HG02642 (cell line): ENCODE results near the gene COBL.
A peak's percentile ranks its signal among the peaks of the same experiment; 100 is the strongest.

Experiments
- ATAC-seq: cut with Tn5 transposase; IDR thresholded peaks from one replicate; pipeline ENCODE4 v1.9.1; 2021; ENCODE audit warnings: mild to moderate bottlenecking; ENCODE audit not compliant: unreplicated experiment, poor library complexity

Gene COBL

DNA sequence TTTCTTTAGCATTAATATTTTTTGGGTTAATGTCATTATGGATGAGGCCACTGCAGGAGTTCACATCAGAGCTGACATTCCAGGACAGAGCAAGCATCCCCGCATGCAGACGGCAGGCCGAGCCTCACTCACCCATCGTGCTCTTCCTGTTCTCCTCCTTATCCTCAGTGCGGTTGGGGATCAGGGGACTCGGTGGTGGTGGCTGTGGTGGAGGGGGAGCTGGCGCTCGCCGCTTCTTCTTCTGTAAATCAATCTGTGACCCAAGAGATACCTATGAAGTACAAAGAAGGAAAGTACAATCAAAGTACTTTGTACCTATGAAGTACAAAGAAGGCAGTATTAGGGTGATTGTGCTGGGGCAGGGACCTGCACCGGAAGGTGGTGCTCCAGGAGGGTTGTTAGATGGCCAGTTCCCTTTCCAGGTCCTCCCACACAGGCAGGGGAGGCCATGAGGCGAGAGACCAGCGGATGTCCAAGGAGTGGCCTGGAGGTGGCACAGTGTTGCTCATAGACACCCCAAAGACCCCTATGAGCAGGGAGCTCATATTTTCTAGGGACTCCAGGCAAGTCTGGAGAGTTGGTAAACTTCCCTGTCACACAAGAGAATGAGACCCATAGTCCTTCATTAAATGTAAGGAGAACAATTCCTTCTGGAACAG, 231.4 kb downstream of the COBL start:
- ATAC-seq, result no peak

DNA sequence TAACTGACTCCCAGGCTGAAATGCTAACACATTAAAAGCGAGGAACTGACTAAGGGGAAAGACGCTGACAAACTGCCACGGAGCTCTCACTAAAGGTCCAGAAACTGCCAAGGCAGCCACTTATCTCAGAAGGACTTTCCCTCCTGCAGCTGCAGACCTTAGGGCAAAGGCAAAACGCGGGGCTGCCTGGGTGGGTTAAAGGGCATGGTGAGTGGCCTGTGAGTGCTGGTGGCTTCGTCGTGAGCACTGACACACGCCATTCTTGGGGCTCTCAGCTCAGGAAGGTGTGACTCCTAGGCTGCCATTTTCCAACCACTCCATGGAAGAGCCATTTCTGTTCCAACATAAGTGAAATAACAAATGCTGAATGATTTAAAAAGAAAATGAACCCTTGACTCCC, 232.5 kb downstream of the COBL start:
- no peak for ATAC-seq

DNA sequence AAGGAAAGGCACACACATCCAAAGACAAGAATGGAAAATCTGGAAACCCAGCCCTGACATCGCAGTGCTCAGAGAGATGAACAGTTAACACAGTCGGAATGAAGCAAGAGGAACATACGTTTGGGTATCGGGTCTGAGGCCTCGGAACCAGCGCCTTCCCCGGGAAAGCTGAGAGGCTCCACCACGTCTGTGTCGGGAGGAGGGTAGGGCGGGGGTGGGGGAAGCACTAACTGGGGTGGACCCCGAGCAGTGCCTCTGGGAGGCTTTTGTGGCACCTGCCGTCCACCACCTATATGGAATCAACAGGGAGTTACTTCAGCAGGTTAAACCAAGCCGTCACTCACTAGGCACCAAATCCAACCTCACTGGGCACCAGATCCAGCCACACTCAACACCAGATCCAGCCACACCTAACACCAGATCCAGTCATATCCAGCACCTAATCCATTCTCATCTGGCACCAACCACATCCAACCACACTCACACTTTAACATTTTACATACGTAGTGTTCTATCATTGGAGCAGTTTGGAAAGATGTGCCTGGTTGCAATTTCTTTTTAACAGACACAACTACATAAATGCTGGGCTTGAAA, 233.6 kb downstream of the COBL start:
- no peak for ATAC-seq

DNA sequence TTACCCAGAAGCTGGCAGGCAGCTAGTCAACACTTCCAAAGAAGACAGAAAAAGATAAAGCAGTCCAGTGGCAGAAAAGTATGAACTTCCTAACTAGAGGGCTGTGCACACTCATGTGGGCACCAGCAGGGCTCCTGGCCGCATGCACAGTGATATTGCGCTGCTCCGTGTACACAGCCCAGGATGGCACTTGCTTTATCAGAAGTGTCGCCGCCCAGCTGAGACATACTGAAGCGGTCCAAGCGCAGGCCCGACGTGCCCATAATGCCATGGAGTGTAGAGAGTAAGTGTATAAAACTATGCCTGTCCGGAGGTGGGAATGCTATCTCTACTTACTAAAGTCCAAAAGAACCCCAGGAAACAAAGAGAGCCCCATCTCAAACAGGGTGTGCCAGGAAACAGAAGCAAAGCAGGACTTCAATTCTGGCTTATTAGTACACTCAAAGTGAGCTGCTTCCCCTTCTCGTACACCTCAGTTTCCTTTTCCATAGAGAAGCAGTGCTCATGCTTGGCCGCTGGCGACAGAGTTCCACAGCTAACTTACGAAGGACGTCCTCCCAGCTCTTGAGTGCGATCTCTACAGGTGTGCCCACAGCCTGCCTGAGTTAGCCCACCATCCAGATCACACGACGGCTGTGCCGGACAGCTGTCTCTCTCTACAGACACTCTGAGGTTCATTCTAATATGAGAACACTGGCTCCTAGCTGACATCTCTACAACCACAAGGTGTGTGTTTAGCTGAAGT, 234.3 kb downstream of the COBL start:
- ATAC-seq, result no peak

DNA sequence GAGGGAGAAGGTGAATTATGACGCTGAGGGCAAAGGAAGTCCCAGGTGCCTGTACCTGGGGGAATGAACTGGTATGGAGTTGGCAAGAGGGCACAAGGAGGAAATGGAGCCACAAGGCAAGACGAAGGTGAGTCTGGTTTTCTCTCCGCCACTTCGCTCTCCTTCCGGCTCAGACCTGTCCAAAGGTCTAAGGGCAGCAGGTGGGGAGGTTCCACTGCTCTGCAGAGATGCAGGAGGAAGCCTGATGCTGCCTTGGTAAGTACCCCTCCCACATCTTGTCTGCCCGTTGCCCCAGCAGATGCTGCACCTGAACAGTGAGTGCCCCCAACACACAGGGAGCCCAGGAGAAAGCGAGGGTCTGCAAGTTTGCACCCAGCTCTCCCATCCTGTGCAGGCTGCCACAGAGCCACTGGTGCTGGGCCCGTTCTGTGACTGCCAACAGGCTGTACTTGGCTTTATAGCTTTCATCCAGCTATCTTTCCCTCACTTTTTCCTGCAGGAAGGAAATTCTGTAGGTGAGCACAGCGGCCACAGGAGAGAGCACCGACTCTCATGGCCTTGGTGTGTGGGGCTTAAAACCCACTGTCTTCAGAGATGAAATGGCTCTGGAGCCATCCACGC, 235.2 kb downstream of the COBL start:
- ATAC-seq, result no peak

DNA sequence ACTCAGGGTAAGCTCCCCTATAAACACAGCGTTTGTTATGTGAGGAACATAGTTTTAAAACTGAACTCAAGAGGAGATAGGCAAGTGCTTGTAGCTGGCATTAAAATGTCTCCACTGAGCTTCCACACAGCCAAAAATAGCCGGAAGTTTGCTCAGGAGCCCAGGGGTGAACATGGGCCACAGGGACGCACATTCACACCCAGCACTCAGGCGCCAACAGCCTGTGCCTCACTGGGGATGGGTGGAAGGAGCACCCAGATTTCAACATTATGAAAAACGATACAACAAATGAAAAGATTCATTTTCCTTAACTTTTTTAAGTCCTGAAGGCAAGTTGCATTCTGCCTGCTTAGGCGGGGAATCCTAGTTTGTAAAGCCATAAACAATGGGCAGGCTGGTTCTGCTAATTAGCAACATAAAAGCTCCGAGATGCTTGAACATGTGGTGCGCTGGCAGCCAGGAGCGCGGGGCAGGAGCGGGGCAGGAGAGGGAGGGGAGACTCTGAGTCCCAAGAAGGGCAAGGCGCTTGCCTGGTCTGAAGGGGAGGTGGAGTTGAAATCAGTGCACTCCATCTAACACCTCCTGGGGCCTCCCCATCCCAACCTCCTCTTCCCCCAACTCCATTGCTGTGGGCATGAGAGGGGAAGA, 235.9 kb downstream of the COBL start:
- ATAC-seq, result no peak

DNA sequence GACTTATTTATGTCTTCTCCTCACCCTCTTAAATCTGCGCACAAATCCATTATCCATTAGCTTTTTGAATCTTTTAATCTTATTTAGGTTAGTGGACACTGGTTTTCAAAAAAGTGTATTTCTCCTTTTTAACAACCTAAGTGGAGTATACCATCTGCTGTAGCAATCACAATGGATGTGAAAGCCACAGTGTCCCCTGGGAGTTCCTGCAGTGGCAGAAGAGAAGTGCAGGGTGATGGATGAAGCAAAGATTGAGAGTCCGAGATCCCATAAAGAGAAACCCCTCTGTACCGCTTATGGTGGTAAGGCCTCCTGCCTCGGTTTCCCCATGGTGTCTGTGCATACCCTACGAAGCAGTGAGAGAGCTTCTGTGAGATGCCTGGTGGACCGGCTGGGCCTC, 236.4 kb downstream of the COBL start:
- no peak for ATAC-seq

DNA sequence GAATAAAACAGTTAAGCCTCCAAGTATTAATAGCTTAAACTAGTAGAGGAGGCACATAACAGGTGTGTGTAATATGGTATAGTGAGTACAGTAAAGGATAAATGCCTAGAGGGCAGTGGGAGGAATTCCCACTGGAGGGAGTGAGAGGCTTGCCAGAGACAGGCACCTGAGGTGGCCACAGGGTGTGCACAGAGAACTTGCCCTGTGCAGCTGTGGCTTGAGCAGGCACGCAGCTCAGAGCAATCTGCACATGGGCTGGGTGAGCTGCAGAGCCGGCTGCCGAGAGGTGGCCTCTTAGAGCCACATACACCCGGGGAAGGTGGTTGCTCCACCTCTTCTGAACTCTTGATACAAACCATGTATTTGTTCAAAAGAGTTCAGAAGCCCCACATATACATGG, 237.1 kb downstream of the COBL start:
- ATAC-seq, result no peak

DNA sequence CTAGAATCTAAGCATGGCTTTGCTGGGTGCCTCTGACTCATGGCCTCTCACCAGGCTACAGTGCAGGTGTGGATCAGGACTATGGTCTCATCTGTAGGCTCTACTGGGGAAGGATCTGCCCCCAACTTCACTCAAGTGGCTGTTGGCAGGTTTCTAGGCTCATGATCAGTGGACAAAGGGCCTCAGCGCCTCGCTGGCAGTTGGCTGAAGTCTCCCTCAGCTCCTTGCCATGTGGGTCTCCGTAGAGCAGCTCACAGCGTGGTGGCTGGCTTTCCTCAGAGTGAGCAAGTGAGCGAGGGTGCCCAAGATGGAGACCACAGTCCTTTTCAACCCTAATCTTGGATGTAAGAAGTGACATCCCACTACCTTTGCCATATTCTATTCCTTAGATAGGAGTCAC, 238.0 kb downstream of the COBL start:
- ATAC-seq, result no peak

DNA sequence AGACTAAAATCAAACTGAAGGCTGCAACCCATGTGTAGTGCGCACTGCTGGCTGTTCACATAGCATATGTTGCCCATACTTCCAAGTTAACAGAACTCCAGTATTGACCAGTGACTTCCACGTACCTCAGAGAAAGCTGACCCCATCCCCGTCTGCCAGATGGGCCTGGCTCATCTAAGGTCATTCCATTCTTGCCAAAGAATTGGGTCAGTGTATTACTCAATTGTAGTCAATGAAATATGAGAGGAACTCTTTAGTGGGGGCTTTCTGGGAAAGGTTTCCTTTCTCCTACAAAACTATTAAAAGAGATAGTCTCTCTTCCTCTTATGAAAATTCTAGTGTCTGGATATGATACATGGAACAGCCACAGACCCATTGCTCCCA, 238.6 kb downstream of the COBL start:
- ATAC-seq, result no peak

DNA sequence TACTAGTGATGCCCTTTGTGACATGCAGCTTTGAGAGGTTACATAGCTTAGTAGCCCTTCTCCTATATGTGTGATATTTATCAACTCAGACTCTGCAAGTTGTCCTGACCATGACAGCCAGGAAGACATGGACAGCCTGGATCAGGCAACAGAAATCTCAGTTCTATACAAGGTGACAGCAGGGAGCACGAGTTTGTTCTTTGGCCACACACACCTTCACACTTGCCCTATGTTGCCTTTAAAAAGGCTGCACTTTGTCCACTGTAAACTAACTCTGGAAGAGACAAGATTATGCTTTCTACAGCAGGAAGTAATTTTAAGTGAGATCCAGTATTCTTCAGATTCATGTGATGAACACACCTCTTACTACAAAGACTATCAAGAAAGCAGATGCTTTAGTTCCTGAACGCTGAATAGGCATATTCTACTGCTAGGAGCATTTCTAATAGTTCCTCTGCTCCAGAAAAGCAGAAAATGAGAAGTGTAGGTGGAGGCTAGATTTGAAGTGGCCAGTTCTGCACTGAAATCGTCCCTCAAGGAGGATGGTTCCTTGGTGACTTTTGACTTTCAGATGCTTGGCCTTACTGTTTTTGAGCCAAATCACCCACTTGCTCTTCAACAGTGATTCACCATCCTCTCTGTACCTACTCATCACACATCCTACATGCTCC, 239.2 kb downstream of the COBL start:
- ATAC-seq, result no peak

DNA sequence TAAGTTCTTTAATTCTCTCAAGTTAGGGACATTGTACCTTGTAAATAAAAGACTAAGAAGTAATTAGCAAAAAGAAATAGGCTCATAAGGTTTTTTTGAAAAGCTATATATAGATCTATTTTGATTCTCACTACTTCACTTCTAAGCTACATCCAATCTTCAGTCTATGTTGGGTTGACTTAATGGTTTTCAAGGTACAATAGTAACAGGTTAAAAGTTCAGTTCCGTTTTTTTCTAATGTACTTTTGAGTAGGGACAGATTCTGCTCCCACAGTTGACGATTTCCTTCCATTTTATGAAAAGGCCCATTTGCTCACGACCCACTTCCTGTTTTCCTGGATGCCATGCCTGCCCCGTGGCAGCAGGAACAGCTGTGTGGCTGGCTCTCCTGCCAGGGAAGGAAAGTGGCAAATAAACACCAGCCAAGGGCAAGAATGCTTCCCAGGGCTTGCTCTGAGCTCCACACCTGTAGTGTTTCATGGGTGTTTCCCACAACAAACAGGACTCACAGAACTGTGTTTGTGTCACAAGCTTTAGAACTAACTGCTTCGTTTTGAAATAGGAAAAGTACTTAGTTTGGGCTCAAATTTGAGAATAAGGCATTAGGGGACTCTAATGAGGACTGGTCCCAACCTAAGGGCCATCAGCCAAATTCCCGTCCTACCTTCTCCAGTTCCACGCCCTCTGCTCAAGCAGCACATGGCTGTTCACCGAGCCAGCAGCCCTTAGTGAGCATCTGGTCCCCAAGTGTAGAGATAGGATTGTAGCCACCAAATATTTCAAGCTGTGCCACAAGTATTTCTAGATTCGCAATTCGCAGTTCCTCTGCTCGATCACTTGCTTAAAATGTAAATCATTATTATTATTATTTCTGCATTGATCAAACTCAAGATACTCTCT, 240.7 kb downstream of the COBL start:
- no peak for ATAC-seq

DNA sequence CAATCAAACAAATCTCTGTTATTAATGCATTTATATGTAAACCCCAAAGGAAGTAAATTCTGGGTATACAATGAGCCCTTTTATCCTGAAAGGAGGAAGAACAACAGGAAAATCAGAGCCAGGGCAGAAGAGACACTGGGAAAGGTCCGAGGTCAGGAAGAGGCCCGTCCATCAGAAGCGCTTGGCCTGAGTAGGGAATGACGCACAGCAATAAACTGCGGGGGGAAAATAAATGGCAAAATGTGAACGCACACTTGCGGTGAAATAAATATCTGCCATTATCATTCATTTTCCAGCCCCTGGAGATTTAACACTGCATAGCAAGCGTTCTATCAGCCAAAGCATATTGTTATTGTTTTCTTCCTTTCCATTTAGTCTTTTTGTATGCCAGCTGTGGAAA, 243.4 kb downstream of the COBL start:
- no peak for ATAC-seq

DNA sequence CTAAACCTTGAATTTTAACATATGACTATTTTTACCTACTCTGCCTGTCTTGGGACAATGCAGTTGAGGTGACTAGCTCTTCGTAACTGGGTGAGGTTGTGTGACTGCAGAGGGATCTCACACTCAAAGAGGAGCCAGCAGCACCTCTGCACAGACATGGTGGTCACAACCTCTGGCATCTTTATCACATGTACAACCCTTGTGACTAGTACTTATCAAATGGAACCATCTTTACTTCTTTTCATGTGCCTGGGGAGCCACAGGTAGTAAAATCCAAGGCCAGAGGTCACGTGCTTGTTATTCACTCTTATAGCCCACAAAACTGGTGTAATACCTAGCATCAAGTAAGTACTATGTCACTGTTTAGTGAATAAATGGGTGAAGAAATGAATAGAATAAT, 244.3 kb downstream of the COBL start:
- no peak for ATAC-seq

DNA sequence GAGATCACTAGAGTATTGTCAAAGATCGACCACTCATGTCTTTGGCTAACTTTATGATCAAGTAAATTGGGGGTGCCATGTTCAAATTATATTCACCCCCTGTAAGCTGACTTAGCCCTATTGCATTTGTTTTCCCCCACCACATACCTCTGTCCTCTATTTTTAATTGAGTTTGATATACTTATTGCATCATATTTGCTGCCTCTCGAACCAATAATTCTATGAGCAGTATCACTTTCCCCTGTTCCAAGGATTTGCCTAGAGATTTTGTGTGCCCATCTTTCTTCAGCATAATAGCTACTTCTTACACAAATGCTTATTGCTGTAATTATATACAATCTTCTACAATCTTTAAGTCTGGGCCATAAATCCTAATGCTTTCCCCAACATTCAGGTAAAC, 245.2 kb downstream of the COBL start:
- ATAC-seq, result no peak

DNA sequence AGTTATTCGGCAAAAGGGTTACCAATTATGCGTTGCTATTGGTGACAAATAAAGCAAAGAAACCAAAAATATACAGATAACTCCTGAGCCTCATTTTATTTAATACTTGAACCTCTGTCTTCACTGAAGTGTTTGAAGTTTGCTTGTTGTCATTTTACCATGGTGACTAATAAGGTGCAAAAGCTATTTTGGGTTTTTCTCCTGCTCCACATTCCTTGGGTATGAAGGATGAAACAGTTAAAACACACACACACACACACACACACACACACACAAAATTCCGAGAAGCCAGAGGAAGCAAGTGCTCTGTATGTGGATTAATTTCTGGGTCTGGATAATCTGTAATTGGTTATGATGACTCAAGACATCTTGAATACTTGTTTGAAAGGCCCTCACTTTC, 246.5 kb downstream of the COBL start:
- ATAC-seq, result no peak

DNA sequence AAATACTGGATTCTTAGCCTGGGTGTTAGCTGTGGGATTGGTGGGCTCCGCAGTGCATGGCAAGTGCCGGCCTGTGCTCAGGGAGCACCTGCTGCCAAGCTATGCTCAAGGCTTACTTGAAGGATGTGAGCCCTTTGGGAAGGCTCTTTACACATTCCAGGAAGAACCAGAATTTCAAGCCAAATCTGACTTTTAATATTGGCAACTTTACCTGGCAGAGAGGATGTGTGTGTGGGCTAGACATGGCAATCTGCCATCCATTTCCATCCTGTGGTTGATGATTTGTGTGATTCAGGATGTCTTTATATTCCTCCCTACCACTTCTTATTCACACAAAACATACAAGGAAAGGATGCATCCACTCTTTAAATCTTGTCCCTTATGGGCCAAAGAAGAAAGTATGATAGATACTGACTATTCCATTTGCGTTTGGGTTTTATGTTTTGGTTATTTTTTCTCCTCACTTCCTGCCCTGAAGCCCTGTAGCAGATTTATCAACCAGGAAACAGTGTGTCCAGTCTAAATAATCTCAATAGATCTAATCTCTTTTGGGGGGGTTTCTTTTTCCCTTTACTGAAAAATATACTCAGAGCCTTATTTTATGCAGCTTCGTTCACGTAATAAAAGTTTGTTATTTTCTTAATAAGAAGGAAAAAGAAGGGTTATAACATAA, 247.1 kb downstream of the COBL start:
- ATAC-seq, result no peak

DNA sequence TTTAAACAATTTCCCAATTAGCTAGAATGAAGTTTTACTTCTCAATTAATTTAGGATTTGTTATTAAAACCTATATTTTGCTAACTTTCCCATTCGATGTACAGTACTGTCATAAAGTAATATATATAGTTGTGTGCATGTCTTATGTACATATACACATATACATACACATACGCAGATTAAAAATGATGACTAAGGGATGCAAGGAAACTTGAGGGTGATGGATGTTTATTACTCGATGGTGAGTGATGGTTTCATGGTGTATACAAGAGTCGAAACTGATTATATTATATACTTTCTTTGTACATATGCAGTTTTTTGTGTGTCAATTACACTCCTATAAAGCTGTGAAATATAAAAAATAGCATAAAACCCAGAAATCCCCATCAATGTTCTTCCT, 248.2 kb downstream of the COBL start:
- ATAC-seq, result no peak

DNA sequence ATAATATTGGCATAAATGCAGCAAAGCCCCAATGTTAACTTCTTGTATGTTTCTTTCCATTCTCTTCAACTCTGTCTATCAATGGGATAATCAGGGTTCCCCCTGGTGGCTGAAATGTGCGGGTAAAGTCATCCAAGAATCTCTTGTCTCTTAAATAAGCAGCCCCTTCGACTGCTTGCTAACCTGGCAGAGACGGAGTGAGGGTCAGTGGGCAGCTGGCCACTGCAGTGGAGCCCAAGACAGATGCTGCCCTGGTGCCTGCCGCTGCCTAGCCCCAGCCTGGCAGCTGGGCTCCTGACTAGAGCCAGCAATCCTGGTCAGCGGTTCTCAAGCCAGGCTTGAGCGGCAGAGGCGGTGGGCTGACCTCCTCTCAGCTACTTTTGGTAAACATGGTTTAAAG, 248.9 kb downstream of the COBL start:
- peak; percentile 67 for ATAC-seq
